ENCODE results near the gene NTRK2.

GRCh38 chr9:85062385-85063022, 393.0 kb downstream of the NTRK2 start:
- no peak for TF ChIP-seq CTCF (conservative IDR thresholded peaks at IDR 0.05; ENCODE audit: low read length)
- no peak for TF ChIP-seq EZH2phosphoT487 (IDR thresholded peaks at IDR 0.05; ENCODE audit: borderline replicate concordance, low read depth, low read length)

All from OCI-LY7 (cell line).